HEK293 (cell line): Measurements from ENCODE around the gene MACF1.
"Not testable (repeated sequence)": the region's sequence is repeated elsewhere in the genome, so short reads cannot be mapped to it uniquely, and the experiment has no call there.

ENCODE experiments used
- CTCF ChIA-PET: fragments of 350-600 bp; formaldehyde crosslinking; extraction: SDS; loops from one replicate; lab custom pipeline; 2021; ENCODE audit warnings: antibody characterized with exemption; lab: Yijun Ruan, JAX
- POLR2A ChIA-PET: fragments of 300-600 bp; formaldehyde crosslinking; extraction: SDS; loops from one replicate; lab custom pipeline; 2020; ENCODE audit warnings: antibody characterized with exemption, inconsistent platforms; lab: Yijun Ruan, JAX
- H3K27ac ChIP-seq: fragments of 200-500 bp; sonication (Bioruptor generic); 2 replicates; pipeline ENCODE4 v1.5.1; 2014; ENCODE audit warnings: low read depth, low read length, control low read depth, inconsistent platforms; ENCODE audit errors: extremely low read depth
- H3K36me3 ChIP-seq, 2 experiments: fragments of 200-500 bp in 1 of 2; sonication (Bioruptor generic) in 1 of 2; 1 replicate in 1 of 2; 2 replicates in 1 of 2; pipeline ENCODE4 v1.5.1; 2014 to 2017; ENCODE audit warnings: inconsistent platforms in 2 of 2, low read length in 2 of 2; ENCODE audit not compliant: control insufficient read depth in 2 of 2, insufficient read depth in 1 of 2
- H3K4me1 ChIP-seq: fragments of 200-500 bp; sonication (Bioruptor generic); 2 replicates; pipeline ENCODE4 v1.5.1; 2014; ENCODE audit warnings: mild to moderate bottlenecking, low read length, inconsistent platforms; ENCODE audit not compliant: control insufficient read depth, insufficient read depth
- H3K4me3 ChIP-seq: 2 replicates; pipeline ENCODE4 v1.5.1; 2011; ENCODE audit warnings: low read depth, mild to moderate bottlenecking, control low read depth, low read length, moderate library complexity
- H3K9me3 ChIP-seq: fragments of 200-500 bp; sonication (Bioruptor generic); 2 replicates; pipeline ENCODE4 v1.5.1; 2014; ENCODE audit warnings: low read depth, low read length, inconsistent platforms; ENCODE audit not compliant: control insufficient read depth, insufficient read depth
- BCL6B ChIP-seq: fragments of 450-650 bp; formaldehyde crosslinking; IDR thresholded peaks from 2 replicates; pipeline ENCODE4 v1.5.1; 2017; ENCODE audit warnings: missing biosample characterization, missing genetic modification characterization
- EGR2 ChIP-seq: fragments of 450-650 bp; formaldehyde crosslinking; IDR thresholded peaks from 2 replicates; pipeline ENCODE4 v1.5.1; 2016; ENCODE audit warnings: low read depth, missing biosample characterization, missing genetic modification characterization
- GLIS2 ChIP-seq: fragments of 450-650 bp; formaldehyde crosslinking; IDR thresholded peaks from 2 replicates; pipeline ENCODE4 v1.5.1; 2016; ENCODE audit warnings: missing biosample characterization, missing genetic modification characterization
- HOXA7 ChIP-seq: sonication (generic); formaldehyde crosslinking; IDR thresholded peaks from 2 replicates; pipeline ENCODE4 v1.8.1; 2022; ENCODE audit warnings: missing genetic modification reagents, borderline replicate concordance
- RBAK ChIP-seq: fragments of 450-650 bp; formaldehyde crosslinking; IDR thresholded peaks from 2 replicates; pipeline ENCODE4 v1.5.1; 2016; ENCODE audit warnings: missing biosample characterization, missing genetic modification characterization
- REPIN1 ChIP-seq: fragments of 450-650 bp; formaldehyde crosslinking; IDR thresholded peaks from 2 replicates; pipeline ENCODE4 v1.5.1; 2017; ENCODE audit warnings: missing biosample characterization, missing genetic modification characterization, low read depth
- ZNF121 ChIP-seq: fragments of 450-650 bp; formaldehyde crosslinking; IDR thresholded peaks from 2 replicates; pipeline ENCODE4 v1.5.1; 2016; ENCODE audit warnings: missing biosample characterization, missing genetic modification characterization
- ZNF132 ChIP-seq: fragments of 450-650 bp; formaldehyde crosslinking; IDR thresholded peaks from 2 replicates; pipeline ENCODE4 v1.5.1; 2017; ENCODE audit warnings: missing biosample characterization, missing genetic modification characterization, borderline replicate concordance
- ZNF221 ChIP-seq: fragments of 450-650 bp; formaldehyde crosslinking; IDR thresholded peaks from 2 replicates; pipeline ENCODE4 v1.5.1; 2017; ENCODE audit warnings: missing biosample characterization, missing genetic modification characterization, borderline replicate concordance
- ZNF223 ChIP-seq: fragments of 450-650 bp; formaldehyde crosslinking; IDR thresholded peaks from 2 replicates; pipeline ENCODE4 v1.5.1; 2016; ENCODE audit warnings: missing biosample characterization, missing genetic modification characterization
- ZNF350 ChIP-seq: fragments of 450-650 bp; formaldehyde crosslinking; IDR thresholded peaks from 2 replicates; pipeline ENCODE4 v1.5.0; 2017; ENCODE audit warnings: missing biosample characterization, mild to moderate bottlenecking, missing genetic modification characterization
- ZNF548 ChIP-seq: fragments of 450-650 bp; formaldehyde crosslinking; IDR thresholded peaks from 2 replicates; pipeline ENCODE4 v1.5.1; 2016; ENCODE audit warnings: missing biosample characterization, missing genetic modification characterization
- ZNF549 ChIP-seq: fragments of 450-650 bp; IDR thresholded peaks from 2 replicates; pipeline ENCODE4 v1.5.1; 2018; ENCODE audit warnings: missing biosample characterization, missing genetic modification characterization, mild to moderate bottlenecking, inconsistent platforms, moderate library complexity
- ZNF654 ChIP-seq: fragments of 450-650 bp; formaldehyde crosslinking; IDR thresholded peaks from 2 replicates; pipeline ENCODE4 v1.5.1; 2016; ENCODE audit warnings: low read depth, missing biosample characterization, missing genetic modification characterization
- ZNF747 ChIP-seq: fragments of 450-650 bp; formaldehyde crosslinking; IDR thresholded peaks from 2 replicates; pipeline ENCODE4 v1.5.1; 2016; ENCODE audit warnings: missing biosample characterization, missing genetic modification characterization
- ZSCAN16 ChIP-seq: fragments of 450-650 bp; formaldehyde crosslinking; IDR thresholded peaks from 2 replicates; pipeline ENCODE4 v1.5.1; 2016; ENCODE audit warnings: missing biosample characterization, missing genetic modification characterization
- ZSCAN23 ChIP-seq: fragments of 450-650 bp; formaldehyde crosslinking; IDR thresholded peaks from 2 replicates; pipeline ENCODE4 v1.5.1; 2016; ENCODE audit warnings: missing biosample characterization, missing genetic modification characterization
- ZSCAN5A ChIP-seq: fragments of 450-650 bp; formaldehyde crosslinking; IDR thresholded peaks from 2 replicates; pipeline ENCODE4 v1.5.1; 2016; ENCODE audit warnings: missing biosample characterization, missing genetic modification characterization

MACF1 gene

GRCh38 chr1:39494671-39495410 lies 290.3 kb downstream of the MACF1 start:
- no peak overlapping the region for H3K27ac ChIP-seq
- CTCF ChIA-PET: no interaction called here
- POLR2A ChIA-PET: no interaction called here
- H3K36me3 ChIP-seq: no peaks in the 10 kb centered on the region
- TF ChIP-seq EGR2 (peak; percentile 39; the same call in 1 of the 2 replicates), GLIS2 (tag by site-specific recombination) (no peak), ZNF121 (no peak)
- H3K4me3 ChIP-seq: no peak overlapping the region
- H3K9me3 ChIP-seq: no peaks in the 10 kb centered on the region
- H3K4me1 ChIP-seq: no peaks in the 10 kb centered on the region

GRCh38 chr1:39496520-39496919 lies 292.0 kb downstream of the MACF1 start:
- H3K36me3 ChIP-seq, H3K9me3 ChIP-seq, POLR2A ChIA-PET, H3K4me3 ChIP-seq, H3K27ac ChIP-seq, H3K4me1 ChIP-seq: not testable (repeated sequence)
- CTCF ChIA-PET: interaction anchor here (1.0 to 1.4 kb wide), 2 partner anchors 42 to 85 kb away, joined by 3 to 8 read pairs; no protein-coding TSS in a partner anchor

GRCh38 chr1:39497585-39497984 lies 293.1 kb downstream of the MACF1 start:
- TF ChIP-seq ZSCAN5A: no peak
- TF ChIP-seq ZSCAN16 (tag by site-specific recombination): no peak
- no peak for TF ChIP-seq ZNF747
- no peak for TF ChIP-seq ZSCAN23 (tag by site-specific recombination)
- TF ChIP-seq ZNF221: no peak
- no peak for TF ChIP-seq BCL6B (tag by site-specific recombination)
- TF ChIP-seq ZNF350 (tag by site-specific recombination): no peak
- TF ChIP-seq ZNF654 (tag by site-specific recombination): no peak
- no peak for TF ChIP-seq HOXA7 (CRISPR knock-in tag)
- TF ChIP-seq ZNF548 (tag by site-specific recombination): no peak
- TF ChIP-seq ZNF549: no peak
- TF ChIP-seq REPIN1 (tag by site-specific recombination): no peak
- TF ChIP-seq ZNF223 (tag by site-specific recombination): no peak
- no peak for TF ChIP-seq RBAK
- no peak for TF ChIP-seq ZNF132 (tag by site-specific recombination)
- no peaks in the 10 kb centered on the region for H3K36me3 ChIP-seq
- ChIA-PET POLR2A (no interaction called here), CTCF (interaction anchor here (1.0 to 1.4 kb wide), 2 partner anchors 41 to 86 kb away, joined by 3 to 8 read pairs; no protein-coding TSS in a partner anchor)
- H3K27ac ChIP-seq: no peak overlapping the region
- H3K9me3 ChIP-seq: no peaks in the 10 kb centered on the region
- H3K4me1 ChIP-seq: no peaks in the 10 kb centered on the region
- no peak overlapping the region for H3K4me3 ChIP-seq

- POLR2A ChIA-PET, H3K27ac ChIP-seq, CTCF ChIA-PET: not testable (repeated sequence)
Observed at GRCh38 chr1:39498096-39498710, 293.7 kb downstream of the MACF1 start.

GRCh38 chr1:39498821-39499220 lies 294.3 kb downstream of the MACF1 start:
- CTCF ChIA-PET, H3K27ac ChIP-seq, H3K36me3 ChIP-seq, H3K4me3 ChIP-seq, POLR2A ChIA-PET, H3K4me1 ChIP-seq, H3K9me3 ChIP-seq: not testable (repeated sequence)

More at GRCh38 chr1:39498096-39498710, 293.7 kb downstream of the MACF1 start:
- H3K4me1 ChIP-seq, H3K4me3 ChIP-seq, H3K9me3 ChIP-seq, H3K36me3 ChIP-seq: not testable (repeated sequence)
